Progenitor cell of endocrine pancreas (in vitro differentiated cells): ENCODE measurements around the gene CNPY4. TPM values are rescaled to one million over a fixed set of nuclear protein-coding genes. Genes with fewer than 3 reads are reported as not detected.

ENCODE experiments used
- DNase-seq: peaks from one replicate; pipeline ENCODE4 v3.0.0; 2021; ENCODE audit warnings: low spot score; ENCODE audit not compliant: unreplicated experiment
- H3K27ac Mint-ChIP-seq: 2 replicates; pipeline ENCODE4 v1.8.0; 2021; ENCODE audit warnings: mild to moderate bottlenecking, moderate library complexity, mixed read lengths
- H3K27me3 Mint-ChIP-seq: 2 replicates; pipeline ENCODE4 v1.8.0; 2021; ENCODE audit warnings: mixed read lengths
- H3K36me3 Mint-ChIP-seq: 2 replicates; pipeline ENCODE4 v1.8.0; 2022; ENCODE audit warnings: mixed read lengths; ENCODE audit not compliant: insufficient read depth
- H3K4me1 Mint-ChIP-seq: 2 replicates; pipeline ENCODE4 v1.8.0; 2021; ENCODE audit warnings: low read depth, mixed read lengths
- H3K4me3 Mint-ChIP-seq: 2 replicates; pipeline ENCODE4 v1.8.0; 2021; ENCODE audit warnings: low read depth, mild to moderate bottlenecking, moderate library complexity, mixed read lengths
- H3K9me3 Mint-ChIP-seq: 2 replicates; pipeline ENCODE4 v1.8.0; 2021; ENCODE audit warnings: low read depth, mixed read lengths
- total RNA-seq: library from RNA; stranded (reverse); gene quantifications from 2 replicates; pipeline ENCODE4 v1.2.1, GENCODE V29; 2021
- TF ChIP-seq, protein P1 (sequence below): fragments of 200-600 bp; sonication (generic); IDR thresholded peaks from one replicate; pipeline ENCODE4 v1.5.0; 2021; ENCODE audit warnings: antibody characterized with exemption, mild to moderate bottlenecking; ENCODE audit not compliant: unreplicated experiment

CNPY4 gene
- total RNA-seq, 1 donor from 2014 or later: 25.5 TPM

GRCh38 chr7:100170101-100170897 is 50.9 kb downstream of the CNPY4 start:
- Mint-ChIP-seq H3K9me3 (no peaks in the 10 kb centered on the region), H3K27me3 (peaks cover 40% of the 10 kb centered on the region), H3K36me3 (peaks cover 11% of the 10 kb centered on the region), H3K27ac (no peak overlapping the region), H3K4me1 (peaks cover 30% of the 10 kb centered on the region), H3K4me3 (peak overlapping the region; percentile 58)
- TF ChIP-seq, protein P1, sequence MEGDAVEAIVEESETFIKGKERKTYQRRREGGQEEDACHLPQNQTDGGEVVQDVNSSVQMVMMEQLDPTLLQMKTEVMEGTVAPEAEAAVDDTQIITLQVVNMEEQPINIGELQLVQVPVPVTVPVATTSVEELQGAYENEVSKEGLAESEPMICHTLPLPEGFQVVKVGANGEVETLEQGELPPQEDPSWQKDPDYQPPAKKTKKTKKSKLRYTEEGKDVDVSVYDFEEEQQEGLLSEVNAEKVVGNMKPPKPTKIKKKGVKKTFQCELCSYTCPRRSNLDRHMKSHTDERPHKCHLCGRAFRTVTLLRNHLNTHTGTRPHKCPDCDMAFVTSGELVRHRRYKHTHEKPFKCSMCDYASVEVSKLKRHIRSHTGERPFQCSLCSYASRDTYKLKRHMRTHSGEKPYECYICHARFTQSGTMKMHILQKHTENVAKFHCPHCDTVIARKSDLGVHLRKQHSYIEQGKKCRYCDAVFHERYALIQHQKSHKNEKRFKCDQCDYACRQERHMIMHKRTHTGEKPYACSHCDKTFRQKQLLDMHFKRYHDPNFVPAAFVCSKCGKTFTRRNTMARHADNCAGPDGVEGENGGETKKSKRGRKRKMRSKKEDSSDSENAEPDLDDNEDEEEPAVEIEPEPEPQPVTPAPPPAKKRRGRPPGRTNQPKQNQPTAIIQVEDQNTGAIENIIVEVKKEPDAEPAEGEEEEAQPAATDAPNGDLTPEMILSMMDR: no peak
- no peak for DNase-seq

- Mint-ChIP-seq H3K36me3 (peaks cover 14% of the 10 kb centered on the region), H3K4me3 (peak overlapping the region; percentile 58), H3K9me3 (no peaks in the 10 kb centered on the region), H3K27me3 (peaks cover 36% of the 10 kb centered on the region), H3K4me1 (peaks cover 36% of the 10 kb centered on the region), H3K27ac (peak overlapping the region; percentile 59)
- TF ChIP-seq, protein P1: no peak
- DNase-seq: peak; percentile 30
Measured at GRCh38 chr7:100171087-100171681, 51.8 kb downstream of the CNPY4 start.

GRCh38 chr7:100171840-100172239 is 52.4 kb downstream of the CNPY4 start:
- TF ChIP-seq, protein P1: no peak
- Mint-ChIP-seq H3K27ac (no peak overlapping the region), H3K4me3 (peak overlapping the region; percentile 27), H3K4me1 (peaks cover 36% of the 10 kb centered on the region), H3K27me3 (peaks cover 29% of the 10 kb centered on the region), H3K9me3 (no peaks in the 10 kb centered on the region), H3K36me3 (peaks cover 14% of the 10 kb centered on the region)
- no peak for DNase-seq

GRCh38 chr7:100173806-100174495 is 54.5 kb downstream of the CNPY4 start:
- peaks cover 9% of the 10 kb centered on the region for H3K27me3 Mint-ChIP-seq
- TF ChIP-seq, protein P1: no peak
- no peak overlapping the region for H3K4me3 Mint-ChIP-seq
- peaks cover 16% of the 10 kb centered on the region for H3K4me1 Mint-ChIP-seq
- H3K9me3 Mint-ChIP-seq: no peaks in the 10 kb centered on the region
- peaks cover 14% of the 10 kb centered on the region for H3K36me3 Mint-ChIP-seq
- DNase-seq: no peak
- H3K27ac Mint-ChIP-seq: no peak overlapping the region

- Mint-ChIP-seq H3K4me3 (peak overlapping the region; percentile 73), H3K36me3 (peaks cover 14% of the 10 kb centered on the region), H3K27me3 (peaks cover 6% of the 10 kb centered on the region), H3K4me1 (peaks cover 16% of the 10 kb centered on the region), H3K9me3 (no peaks in the 10 kb centered on the region), H3K27ac (no peak overlapping the region)
- no peak for DNase-seq
- TF ChIP-seq, protein P1: no peak
Measured at GRCh38 chr7:100174582-100174981, 55.1 kb downstream of the CNPY4 start.
